Adrenal gland (tissue), 12 donors: Measurements from ENCODE around the gene STRADB. TPM values are rescaled to one million over a fixed set of nuclear protein-coding genes. Genes with fewer than 3 reads are reported as not detected.

Source experiments
- DNase-seq, 7 donors: peaks; one replicate each; pipeline ENCODE4 v3.0.0-alpha.2; 2019 to 2020
- H3K27ac ChIP-seq, 5 donors: fragments of 200-600 bp; sonication (generic) in 4 of 5; 1 replicate in 3 of 5; 2 replicates in 2 of 5; pipeline versions ENCODE4 v1.5.1 to v1.8.0; 2016 to 2020; ENCODE audit warnings: mild to moderate bottlenecking in 1 of 5
- H3K27me3 ChIP-seq: fragments of 200-600 bp; 2 replicates; pipeline ENCODE4 v1.8.0; 2021
- H3K36me3 ChIP-seq, 2 donors: fragments of 200-600 bp; replicated peaks in 1 of 2; 1 replicate in 1 of 2; 2 replicates in 1 of 2; pipeline versions ENCODE4 v1.5.1 to v1.8.0; 2018 to 2022
- H3K4me1 ChIP-seq, 2 donors: fragments of 200-600 bp; replicated peaks in 1 of 2; 1 replicate in 1 of 2; 2 replicates in 1 of 2; pipeline versions ENCODE4 v1.5.1 to v1.8.0; 2018 to 2021
- H3K4me3 ChIP-seq, 4 donors: fragments of 200-600 bp; sonication (generic) in 3 of 4; one replicate each; pipeline ENCODE4 v1.5.1; 2016 to 2018
- H3K9me3 ChIP-seq, 3 donors: fragments of 200-600 bp; sonication (generic) in 1 of 3; replicated peaks in 1 of 3; 1 replicate in 2 of 3; 2 replicates in 1 of 3; pipeline versions ENCODE4 v1.5.1 to v1.8.0; 2016 to 2021
- CTCF ChIP-seq, 6 experiments: fragments of 450-650 bp in 4 of 6; fragments of 200-600 bp in 2 of 6; sonication (generic) in 1 of 6; IDR thresholded peaks; 1 replicate in 5 of 6; 2 replicates in 1 of 6; pipeline versions ENCODE4 v1.5.1 to v1.8.0; 2016 to 2021; ENCODE audit warnings: antibody characterized with exemption in 6 of 6, mild to moderate bottlenecking in 2 of 6, moderate library complexity in 1 of 6
- POLR2A ChIP-seq, 2 donors: fragments of 450-650 bp; IDR thresholded peaks; one replicate each; pipeline ENCODE4 v1.6.1; 2017; ENCODE audit warnings: antibody characterized with exemption in 2 of 2, mild to moderate bottlenecking in 2 of 2, moderate library complexity in 1 of 2
- WGBS, 4 donors: extraction: QIAGEN DNeasy Blood & Tissue Kit in 2 of 4; methylation state at CpG; one replicate each; pipeline versions ENCODE4 v1.1.5 to v1.1.7; 2013 to 2017; 5-methylcytosine and 5-hydroxymethylcytosine counted together
- intact Hi-C, 2 donors: fragments of 100-400 bp; cut with DNase I; formaldehyde crosslinking; loops; one replicate each; pipeline versions ENCODE4 v1.14.1 to v1.15.0; 2022 to 2023
- polyA plus RNA-seq, 3 donors: library from polyadenylated mRNA; stranded (reverse); fragments of 200-250 nt in 2 of 3; fragments of 350-450 nt in 1 of 3; fragmentation: Illumina TruSeq in 1 of 3; extraction: RNeasy Lipid Tissue Mini Kit (QIAGEN cat#74804) in 1 of 3; gene quantifications; one replicate each; pipeline ENCODE4 v1.2.3, GENCODE V29; 2013 to 2014
- total RNA-seq, 9 donors: library from RNA; depleted of rRNA in 4 of 9; stranded (reverse); fragments of >200 nt in 4 of 9; fragments of 120-200 nt in 1 of 9; fragmentation: NEBNext Ultra II Directional in 1 of 9; extraction: Animal tissue kit (Norgen Biotek cat#: 25700) in 1 of 9; gene quantifications; one replicate each; pipeline versions ENCODE4 v1.1.0 to v1.2.4, GENCODE V29; 2013 to 2023
- donor health status: healthy with polysubstance abuse.
- donor health status: Bipolar disorder and iron deficiency.
- donor health status: DM: yes; HTN: yes; CAD: no.
- donor health status: DM: no; HTN: no; CAD: no.
- donor health status: DM: no; HTN: no; CAD: no.
- donor health status: DM: yes; HTN: yes; CAD: no.

Gene STRADB
- total and polyA plus RNA-seq, 12 donors = 51.2 to 154 (median 95.0) TPM

- 79 to 87% (median 81%) methylated on average over 4 of the region's 4 CpGs for WGBS, 4 donors
- Histone ChIP-seq H3K36me3 (no peaks in the 10 kb centered on the region), H3K4me3 (no peak overlapping the region), H3K9me3 (no peaks in the 10 kb centered on the region), H3K27ac (no peak overlapping the region), H3K4me1 (no peaks in the 10 kb centered on the region), H3K27me3 (no peaks in the 10 kb centered on the region)
- DNase-seq = no peak
- intact Hi-C loops = no loop called here
- TF ChIP-seq CTCF (IDR thresholded peaks at IDR 0.05) (no peak), POLR2A (IDR thresholded peaks at IDR 0.05) (no peak)
Observed at GRCh38 chr2:201515573-201516246, 64.2 kb downstream of the STRADB start.

GRCh38 chr2:201517094-201517493 is 65.6 kb downstream of the STRADB start:
- H3K4me3 ChIP-seq = no peak overlapping the region
- DNase-seq = no peak
- no peak overlapping the region for H3K27ac ChIP-seq
- TF ChIP-seq CTCF (IDR thresholded peaks at IDR 0.05) (no peak), POLR2A (IDR thresholded peaks at IDR 0.05) (no peak)
- no peaks in the 10 kb centered on the region for H3K36me3 ChIP-seq
- intact Hi-C loops = no loop called here
- H3K9me3 ChIP-seq = no peaks in the 10 kb centered on the region
- 62 to 72% (median 71%) methylated on average over 4 of the region's 4 CpGs for WGBS, 4 donors
- no peaks in the 10 kb centered on the region for H3K4me1 ChIP-seq
- H3K27me3 ChIP-seq = no peaks in the 10 kb centered on the region

- no peaks in the 10 kb centered on the region for H3K27me3 ChIP-seq
- TF ChIP-seq POLR2A (IDR thresholded peaks at IDR 0.05) = no peak
- TF ChIP-seq CTCF (IDR thresholded peaks at IDR 0.05) = no peak
- H3K9me3 ChIP-seq = no peaks in the 10 kb centered on the region
- whole genome bisulfite sequencing, 4 donors = 84 to 98% (median 91%) methylated on average over 2 of the region's 2 CpGs
- intact Hi-C loops = no loop called here
- no peaks in the 10 kb centered on the region for H3K36me3 ChIP-seq
- DNase-seq = no peak
- H3K4me3 ChIP-seq = no peak overlapping the region
- no peak overlapping the region for H3K27ac ChIP-seq
- H3K4me1 ChIP-seq = no peaks in the 10 kb centered on the region
Observed at GRCh38 chr2:201520201-201520600, 68.7 kb downstream of the STRADB start.

- no peaks in the 10 kb centered on the region for H3K27me3 ChIP-seq
- H3K4me3 ChIP-seq = no peak overlapping the region
- no peak overlapping the region for H3K27ac ChIP-seq
- TF ChIP-seq CTCF (IDR thresholded peaks at IDR 0.05) = no peak
- no peak for TF ChIP-seq POLR2A (IDR thresholded peaks at IDR 0.05)
- intact Hi-C loops = no loop called here
- DNase-seq = no peak
- no peaks in the 10 kb centered on the region for H3K9me3 ChIP-seq
- H3K4me1 ChIP-seq = no peaks in the 10 kb centered on the region
- H3K36me3 ChIP-seq = no peaks in the 10 kb centered on the region
- WGBS, 4 donors = 88 to 94% (median 92%) methylated on average over 4 to 5 of the region's 5 CpGs
Observed at GRCh38 chr2:201522965-201523364, 71.4 kb downstream of the STRADB start.
